ENCODE data around the gene CISH.

The CISH gene

DNA sequence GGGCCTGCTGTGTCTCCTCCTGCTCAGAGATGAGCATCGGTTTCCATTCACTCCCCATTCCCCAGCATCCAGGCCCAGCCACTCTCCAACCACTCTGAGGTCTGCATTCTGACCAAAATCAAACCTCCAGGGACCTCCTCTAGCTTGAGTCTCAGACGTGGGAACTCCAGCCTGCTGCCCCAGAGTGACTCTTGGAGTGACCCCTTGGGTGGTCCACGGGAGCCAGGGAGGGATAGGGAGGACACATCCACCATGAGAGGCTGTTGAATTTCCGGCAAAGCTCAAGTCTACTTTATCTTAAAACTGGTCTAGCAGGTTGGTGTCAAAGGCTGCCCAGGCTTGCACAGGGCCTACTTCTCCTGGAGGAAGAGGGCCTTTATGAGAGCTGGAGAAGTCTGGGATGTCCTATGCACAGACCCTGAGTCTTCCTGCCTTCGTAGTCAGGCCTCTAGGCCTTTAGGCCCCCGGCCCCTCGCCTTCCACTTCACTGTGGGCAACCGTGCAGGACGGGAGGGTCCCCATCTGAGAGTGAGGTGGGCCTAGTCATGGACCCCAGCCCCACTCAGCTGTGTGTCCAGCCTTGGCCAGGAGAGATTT lies 8.9 kb downstream of the CISH start:
- H3K27ac ChIP-seq (ENCODE audit: poor library complexity, severe bottlenecking) = peak overlapping the region; percentile 93

DNA sequence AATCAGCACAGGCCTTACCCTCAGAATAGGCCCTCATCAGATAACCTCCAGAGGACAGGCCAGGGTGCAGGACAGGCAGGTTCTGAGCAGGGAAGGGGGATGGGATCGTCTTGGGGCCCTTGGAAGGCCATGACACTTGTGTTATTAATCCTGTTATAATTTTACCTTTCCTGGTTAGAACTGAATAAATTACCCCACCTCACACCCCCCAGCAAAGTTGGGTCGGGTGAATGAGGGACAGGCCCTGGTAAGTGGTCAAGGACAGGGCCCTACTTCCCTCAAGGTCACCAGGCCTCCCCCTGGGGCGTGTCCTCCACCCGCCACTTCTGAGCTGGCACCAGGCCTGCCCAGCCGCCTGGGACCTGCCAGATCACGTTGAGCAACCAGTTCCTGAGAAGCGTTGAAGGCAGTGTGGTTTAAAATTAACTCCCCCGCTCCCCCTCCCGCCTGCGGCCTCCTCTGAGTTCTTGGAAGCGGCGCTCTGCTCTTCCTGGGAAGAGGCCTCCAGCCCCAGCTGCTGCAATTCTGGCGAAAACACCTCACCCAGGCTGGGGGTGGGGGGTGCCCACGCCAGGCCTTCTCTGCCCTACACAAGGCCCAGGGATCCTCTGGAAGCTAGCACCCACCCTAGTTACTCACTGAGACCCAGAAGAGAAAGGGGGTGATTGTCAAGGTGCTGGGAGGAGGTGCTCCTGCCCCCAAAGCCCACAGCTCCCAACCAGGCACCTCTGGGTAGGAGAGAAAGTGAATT lies 10.6 kb downstream of the CISH start:
- Histone ChIP-seq H3K9me3 (ENCODE audit: severe bottlenecking) (no peaks in the 10 kb centered on the region), H3K4me1 (ENCODE audit: insufficient read depth, poor library complexity, severe bottlenecking) (peaks cover 28% of the 10 kb centered on the region), H3K36me3 (ENCODE audit: low read depth) (peaks cover under 1% of the 10 kb centered on the region; the same call in 1 of the 2 replicates), H3K4me3 (ENCODE audit: severe bottlenecking) (no peak overlapping the region), H3K27ac (ENCODE audit: poor library complexity, severe bottlenecking) (peak overlapping the region; percentile 93), H3K27me3 (ENCODE audit: insufficient read depth, poor library complexity, severe bottlenecking) (no peaks in the 10 kb centered on the region)
- TF ChIP-seq, protein P1, sequence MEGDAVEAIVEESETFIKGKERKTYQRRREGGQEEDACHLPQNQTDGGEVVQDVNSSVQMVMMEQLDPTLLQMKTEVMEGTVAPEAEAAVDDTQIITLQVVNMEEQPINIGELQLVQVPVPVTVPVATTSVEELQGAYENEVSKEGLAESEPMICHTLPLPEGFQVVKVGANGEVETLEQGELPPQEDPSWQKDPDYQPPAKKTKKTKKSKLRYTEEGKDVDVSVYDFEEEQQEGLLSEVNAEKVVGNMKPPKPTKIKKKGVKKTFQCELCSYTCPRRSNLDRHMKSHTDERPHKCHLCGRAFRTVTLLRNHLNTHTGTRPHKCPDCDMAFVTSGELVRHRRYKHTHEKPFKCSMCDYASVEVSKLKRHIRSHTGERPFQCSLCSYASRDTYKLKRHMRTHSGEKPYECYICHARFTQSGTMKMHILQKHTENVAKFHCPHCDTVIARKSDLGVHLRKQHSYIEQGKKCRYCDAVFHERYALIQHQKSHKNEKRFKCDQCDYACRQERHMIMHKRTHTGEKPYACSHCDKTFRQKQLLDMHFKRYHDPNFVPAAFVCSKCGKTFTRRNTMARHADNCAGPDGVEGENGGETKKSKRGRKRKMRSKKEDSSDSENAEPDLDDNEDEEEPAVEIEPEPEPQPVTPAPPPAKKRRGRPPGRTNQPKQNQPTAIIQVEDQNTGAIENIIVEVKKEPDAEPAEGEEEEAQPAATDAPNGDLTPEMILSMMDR (IDR thresholded peaks at IDR 0.05; ENCODE audit: poor library complexity, severe bottlenecking) = no peak
- peak; percentile 78 for ATAC-seq (ENCODE audit: low read depth)
- peak; percentile 88 for DNase-seq (ENCODE audit: low spot score)

More for the DNA sequence above, 8.9 kb downstream of the CISH start:
- Histone ChIP-seq H3K27me3 (ENCODE audit: insufficient read depth, poor library complexity, severe bottlenecking) (no peaks in the 10 kb centered on the region), H3K9me3 (ENCODE audit: severe bottlenecking) (no peaks in the 10 kb centered on the region), H3K4me1 (ENCODE audit: insufficient read depth, poor library complexity, severe bottlenecking) (peaks cover 28% of the 10 kb centered on the region), H3K36me3 (ENCODE audit: low read depth) (peaks cover 12% of the 10 kb centered on the region; the same call in 1 of the 2 replicates), H3K4me3 (ENCODE audit: severe bottlenecking) (no peak overlapping the region)
- ATAC-seq (ENCODE audit: low read depth) = peak; percentile 37
- TF ChIP-seq, protein P1 (IDR thresholded peaks at IDR 0.05; ENCODE audit: poor library complexity, severe bottlenecking) = no peak
- no peak for DNase-seq (ENCODE audit: low spot score)

DNA sequence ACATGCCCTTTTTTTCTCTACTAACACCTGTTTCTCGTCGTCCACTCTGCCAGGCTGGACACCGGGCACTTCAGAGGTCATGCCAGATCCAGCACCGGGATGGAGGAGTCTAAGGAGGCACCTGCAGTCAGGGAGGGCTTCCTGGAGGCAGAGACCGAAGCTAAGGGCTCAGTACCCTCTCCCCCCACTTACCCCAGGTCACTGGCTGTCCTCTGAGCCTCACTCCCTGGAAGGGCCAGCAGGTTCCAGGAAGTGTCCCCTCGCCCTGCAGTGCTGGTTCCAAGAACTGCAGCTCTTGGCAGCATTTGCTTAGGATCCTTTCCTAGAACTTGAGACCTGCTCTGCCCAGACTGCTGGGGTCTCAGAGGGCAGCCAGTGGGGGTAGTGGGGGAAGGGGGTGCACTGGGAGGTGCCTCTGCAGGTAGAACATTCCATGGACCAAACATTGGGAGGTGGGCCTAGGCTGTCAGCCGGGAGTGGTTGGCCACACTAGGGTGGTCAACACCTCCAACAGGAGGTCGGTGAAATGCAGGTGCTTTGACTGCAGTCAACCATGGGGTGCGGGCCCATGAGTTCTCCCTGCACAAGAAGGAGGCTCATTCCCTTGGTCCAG lies 11.3 kb downstream of the CISH start:
- Histone ChIP-seq H3K9me3 (ENCODE audit: severe bottlenecking) (no peaks in the 10 kb centered on the region), H3K27me3 (ENCODE audit: insufficient read depth, poor library complexity, severe bottlenecking) (no peaks in the 10 kb centered on the region), H3K36me3 (ENCODE audit: low read depth) (no peaks in the 10 kb centered on the region), H3K27ac (ENCODE audit: poor library complexity, severe bottlenecking) (peak overlapping the region; percentile 93), H3K4me1 (ENCODE audit: insufficient read depth, poor library complexity, severe bottlenecking) (peaks cover 28% of the 10 kb centered on the region), H3K4me3 (ENCODE audit: severe bottlenecking) (no peak overlapping the region)
- ATAC-seq (ENCODE audit: low read depth) (no peak), DNase-seq (ENCODE audit: low spot score) (no peak)
- TF ChIP-seq, protein P1 (IDR thresholded peaks at IDR 0.05; ENCODE audit: poor library complexity, severe bottlenecking) = no peak

DNA sequence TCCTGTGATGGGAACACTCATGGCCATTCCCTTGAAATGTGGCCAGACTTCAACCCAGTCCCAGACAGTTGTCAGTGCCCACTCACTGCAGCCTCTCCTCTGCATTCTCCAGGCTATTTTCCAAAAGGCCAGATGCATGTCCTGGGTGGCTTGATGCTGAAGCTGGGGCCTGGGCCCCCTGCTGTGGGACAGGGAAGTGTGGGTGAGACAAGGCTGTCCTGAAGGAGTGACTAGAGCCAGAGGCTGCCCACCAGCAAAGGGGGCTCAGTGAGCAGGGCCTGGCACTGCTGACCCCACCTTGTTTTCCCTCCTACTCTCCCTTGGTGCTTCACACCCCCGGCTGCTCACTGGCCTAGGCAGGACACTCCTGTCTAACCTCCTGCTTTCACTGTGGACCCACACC lies 11.9 kb downstream of the CISH start:
- no peak overlapping the region for H3K27ac ChIP-seq (ENCODE audit: poor library complexity, severe bottlenecking)
- ATAC-seq (ENCODE audit: low read depth) (no peak), DNase-seq (ENCODE audit: low spot score) (no peak)
- H3K9me3 ChIP-seq (ENCODE audit: severe bottlenecking) = no peaks in the 10 kb centered on the region
- no peak overlapping the region for H3K4me3 ChIP-seq (ENCODE audit: severe bottlenecking)
- H3K4me1 ChIP-seq (ENCODE audit: insufficient read depth, poor library complexity, severe bottlenecking) = peaks cover 28% of the 10 kb centered on the region
- H3K27me3 ChIP-seq (ENCODE audit: insufficient read depth, poor library complexity, severe bottlenecking) = no peaks in the 10 kb centered on the region
- H3K36me3 ChIP-seq (ENCODE audit: low read depth) = no peaks in the 10 kb centered on the region
- TF ChIP-seq, protein P1 (IDR thresholded peaks at IDR 0.05; ENCODE audit: poor library complexity, severe bottlenecking) = no peak

Data from RWPE2 (cell line).